HG03097 (cell line): Measurements from ENCODE around the gene OR6B3.
"Not testable (repeated sequence)": the region's sequence is repeated elsewhere in the genome, so short reads cannot be mapped to it uniquely, and the experiment has no call there.

Source experiments
- ATAC-seq: cut with Tn5 transposase; IDR thresholded peaks from one replicate; pipeline ENCODE4 v1.9.1; 2021; ENCODE audit not compliant: unreplicated experiment, low FRiP score

The OR6B3 gene

GRCh38 chr2:240045098-240045497 is 8.2 kb downstream of the OR6B3 start:
- no peak for ATAC-seq

- not testable (repeated sequence) for ATAC-seq
Measured at GRCh38 chr2:240044096-240044495, 9.2 kb downstream of the OR6B3 start.

- ATAC-seq = no peak
Measured at GRCh38 chr2:240043279-240043989, 9.9 kb downstream of the OR6B3 start.

GRCh38 chr2:240042740-240043139 is 10.6 kb downstream of the OR6B3 start:
- ATAC-seq = no peak

- ATAC-seq = no peak
Measured at GRCh38 chr2:240041363-240041762, 12.0 kb downstream of the OR6B3 start.

GRCh38 chr2:240037358-240037757 is 16.0 kb downstream of the OR6B3 start:
- ATAC-seq = no peak

- no peak for ATAC-seq
Measured at GRCh38 chr2:240033330-240033678, 20.0 kb downstream of the OR6B3 start.

GRCh38 chr2:240032406-240033329 is 20.7 kb downstream of the OR6B3 start:
- ATAC-seq = no peak

- ATAC-seq = no peak
Measured at GRCh38 chr2:240030379-240031094, 22.8 kb downstream of the OR6B3 start, which contains the start of gene OR6B2. OR6B2 (minus strand) TSS chr2:240030429; CDS start chr2:240030429, 0 bp downstream.

GRCh38 chr2:240024766-240025165 is 28.6 kb downstream of the OR6B3 start:
- ATAC-seq = peak; percentile 15

- no peak for ATAC-seq
Measured at GRCh38 chr2:240023792-240024191, 29.5 kb downstream of the OR6B3 start.

- ATAC-seq = no peak
Measured at GRCh38 chr2:240021488-240022104, 31.7 kb downstream of the OR6B3 start.

GRCh38 chr2:240018071-240018750 is 35.1 kb downstream of the OR6B3 start:
- ATAC-seq = no peak

GRCh38 chr2:240014327-240014726 is 39.0 kb downstream of the OR6B3 start:
- no peak for ATAC-seq

GRCh38 chr2:240013343-240013742 is 40.0 kb downstream of the OR6B3 start:
- ATAC-seq = no peak

- ATAC-seq = no peak
Measured at GRCh38 chr2:240002983-240003382, 50.3 kb downstream of the OR6B3 start.

GRCh38 chr2:240000671-240001070 is 52.6 kb downstream of the OR6B3 start:
- no peak for ATAC-seq

GRCh38 chr2:239997686-239998409 is 55.5 kb downstream of the OR6B3 start:
- ATAC-seq = no peak
